ENCODE data around the gene SMC1A.

Gene SMC1A

GRCh38 chrX:53333853-53334252 lies 88.6 kb downstream of the SMC1A start:
- Histone ChIP-seq H3K4ac (ENCODE audit: low read depth, low read length) (no peak overlapping the region), H3K14ac (ENCODE audit: low read length) (no peak overlapping the region), H2BK120ac (ENCODE audit: insufficient read depth, low read length, poor library complexity) (no peak overlapping the region), H3K36me3 (ENCODE audit: control insufficient read depth in 1 of 2, insufficient read depth in 2 of 2, low read length in 2 of 2) (no peaks in the 10 kb centered on the region), H3K9me3 (ENCODE audit: insufficient read depth, low read depth, low read length) (no peaks in the 10 kb centered on the region), H3K79me1 (ENCODE audit: low read length) (no peaks in the 10 kb centered on the region), H3K18ac (ENCODE audit: low read length) (no peak overlapping the region), H2AK5ac (ENCODE audit: low read length) (no peak overlapping the region), H4K8ac (ENCODE audit: low read depth, low read length) (no peak overlapping the region), H3K4me2 (ENCODE audit: low read length) (no peak overlapping the region), H3K9ac (ENCODE audit: low read length) (no peak overlapping the region), H2BK5ac (ENCODE audit: low read depth, low read length, poor library complexity) (no peak overlapping the region), H2AFZ (ENCODE audit: insufficient read depth, low read length, poor library complexity) (no peak overlapping the region), H3K23ac (ENCODE audit: low read length) (no peak overlapping the region), H3K27me3 (ENCODE audit: insufficient read depth, low read length) (no peaks in the 10 kb centered on the region), H2BK12ac (ENCODE audit: low read length) (no peak overlapping the region), H3K79me2 (ENCODE audit: control insufficient read depth, insufficient read depth, low read length, poor library complexity) (no peaks in the 10 kb centered on the region), H3K4me3 (ENCODE audit: low read depth, low read length) (no peak overlapping the region), H3K4me1 (ENCODE audit: control insufficient read depth in 1 of 2, insufficient read depth in 2 of 2, low read length in 2 of 2) (no peaks in the 10 kb centered on the region), H3K27ac (ENCODE audit: low read depth, low read length) (no peak overlapping the region), H4K91ac (ENCODE audit: low read depth, low read length) (no peak overlapping the region), H4K12ac (ENCODE audit: low read depth, low read length) (no peak overlapping the region)
- WGBS (ENCODE audit: extremely low coverage, insufficient coverage, insufficient read length), result no CpG with 5 or more reads among the region's 3 CpGs
- no peak for DNase-seq

- Histone ChIP-seq H2BK12ac (ENCODE audit: low read length) (no peak overlapping the region), H3K79me1 (ENCODE audit: low read length) (no peaks in the 10 kb centered on the region)
- no CpG with 5 or more reads among the region's 5 CpGs for WGBS (ENCODE audit: extremely low coverage, insufficient coverage, insufficient read length)
Observed at GRCh38 chrX:53332204-53332603, 90.2 kb downstream of the SMC1A start.

GRCh38 chrX:53330331-53330730 lies 92.1 kb downstream of the SMC1A start:
- Histone ChIP-seq H3K23ac (ENCODE audit: low read length) (no peak overlapping the region), H3K4ac (ENCODE audit: low read depth, low read length) (no peak overlapping the region), H4K12ac (ENCODE audit: low read depth, low read length) (no peak overlapping the region), H3K79me2 (ENCODE audit: control insufficient read depth, insufficient read depth, low read length, poor library complexity) (no peaks in the 10 kb centered on the region), H2AFZ (ENCODE audit: insufficient read depth, low read length, poor library complexity) (no peak overlapping the region), H4K8ac (ENCODE audit: low read depth, low read length) (no peak overlapping the region), H3K14ac (ENCODE audit: low read length) (no peak overlapping the region), H3K79me1 (ENCODE audit: low read length) (no peaks in the 10 kb centered on the region), H3K36me3 (ENCODE audit: control insufficient read depth in 1 of 2, insufficient read depth in 2 of 2, low read length in 2 of 2) (no peaks in the 10 kb centered on the region), H2AK5ac (ENCODE audit: low read length) (no peak overlapping the region), H3K4me1 (ENCODE audit: control insufficient read depth in 1 of 2, insufficient read depth in 2 of 2, low read length in 2 of 2) (no peaks in the 10 kb centered on the region), H3K27ac (ENCODE audit: low read depth, low read length) (no peak overlapping the region), H3K27me3 (ENCODE audit: insufficient read depth, low read length) (no peaks in the 10 kb centered on the region), H2BK5ac (ENCODE audit: low read depth, low read length, poor library complexity) (no peak overlapping the region), H3K9me3 (ENCODE audit: insufficient read depth, low read depth, low read length) (no peaks in the 10 kb centered on the region), H3K4me3 (ENCODE audit: low read depth, low read length) (no peak overlapping the region), H2BK12ac (ENCODE audit: low read length) (no peak overlapping the region), H3K4me2 (ENCODE audit: low read length) (no peak overlapping the region), H2BK120ac (ENCODE audit: insufficient read depth, low read length, poor library complexity) (no peak overlapping the region), H3K18ac (ENCODE audit: low read length) (no peak overlapping the region), H4K91ac (ENCODE audit: low read depth, low read length) (no peak overlapping the region), H3K9ac (ENCODE audit: low read length) (no peak overlapping the region)
- no CpG with 5 or more reads among the region's 10 CpGs for WGBS (ENCODE audit: extremely low coverage, insufficient coverage, insufficient read length)
- DNase-seq, result no peak

More at GRCh38 chrX:53332204-53332603, 90.2 kb downstream of the SMC1A start:
- Histone ChIP-seq H3K4me2 (ENCODE audit: low read length) (no peak overlapping the region), H3K4me3 (ENCODE audit: low read depth, low read length) (no peak overlapping the region), H3K23ac (ENCODE audit: low read length) (no peak overlapping the region), H4K8ac (ENCODE audit: low read depth, low read length) (no peak overlapping the region), H2AK5ac (ENCODE audit: low read length) (no peak overlapping the region), H3K9ac (ENCODE audit: low read length) (no peak overlapping the region), H3K4me1 (ENCODE audit: control insufficient read depth in 1 of 2, insufficient read depth in 2 of 2, low read length in 2 of 2) (no peaks in the 10 kb centered on the region), H3K9me3 (ENCODE audit: insufficient read depth, low read depth, low read length) (no peaks in the 10 kb centered on the region), H3K4ac (ENCODE audit: low read depth, low read length) (no peak overlapping the region), H3K27me3 (ENCODE audit: insufficient read depth, low read length) (no peaks in the 10 kb centered on the region), H2BK5ac (ENCODE audit: low read depth, low read length, poor library complexity) (no peak overlapping the region), H3K27ac (ENCODE audit: low read depth, low read length) (no peak overlapping the region), H4K91ac (ENCODE audit: low read depth, low read length) (no peak overlapping the region), H2BK120ac (ENCODE audit: insufficient read depth, low read length, poor library complexity) (no peak overlapping the region), H3K79me2 (ENCODE audit: control insufficient read depth, insufficient read depth, low read length, poor library complexity) (no peaks in the 10 kb centered on the region), H4K12ac (ENCODE audit: low read depth, low read length) (no peak overlapping the region), H3K18ac (ENCODE audit: low read length) (no peak overlapping the region), H2AFZ (ENCODE audit: insufficient read depth, low read length, poor library complexity) (no peak overlapping the region), H3K36me3 (ENCODE audit: control insufficient read depth in 1 of 2, insufficient read depth in 2 of 2, low read length in 2 of 2) (no peaks in the 10 kb centered on the region), H3K14ac (ENCODE audit: low read length) (no peak overlapping the region)
- no peak for DNase-seq

- no peak overlapping the region for H2BK12ac ChIP-seq (ENCODE audit: low read length)
- no peak overlapping the region for H3K14ac ChIP-seq (ENCODE audit: low read length)
- H3K27me3 ChIP-seq (ENCODE audit: insufficient read depth, low read length), result peaks cover 23% of the 10 kb centered on the region
- H2BK120ac ChIP-seq (ENCODE audit: insufficient read depth, low read length, poor library complexity), result no peak overlapping the region
- H3K9ac ChIP-seq (ENCODE audit: low read length), result no peak overlapping the region
- H3K4ac ChIP-seq (ENCODE audit: low read depth, low read length), result no peak overlapping the region
- H4K12ac ChIP-seq (ENCODE audit: low read depth, low read length), result no peak overlapping the region
- no peak overlapping the region for H3K4me2 ChIP-seq (ENCODE audit: low read length)
- H4K8ac ChIP-seq (ENCODE audit: low read depth, low read length), result no peak overlapping the region
- H3K27ac ChIP-seq (ENCODE audit: low read depth, low read length), result no peak overlapping the region
- H3K9me3 ChIP-seq (ENCODE audit: insufficient read depth, low read depth, low read length), result no peaks in the 10 kb centered on the region
- no peak overlapping the region for H3K23ac ChIP-seq (ENCODE audit: low read length)
- no peak for DNase-seq
- H4K91ac ChIP-seq (ENCODE audit: low read depth, low read length), result no peak overlapping the region
- peaks cover 5 to 9% of the 10 kb centered on the region in 2 experiments for H3K4me1 ChIP-seq (ENCODE audit: control insufficient read depth in 1 of 2, insufficient read depth in 2 of 2, low read length in 2 of 2)
- no peak overlapping the region for H2AFZ ChIP-seq (ENCODE audit: insufficient read depth, low read length, poor library complexity)
- H3K79me2 ChIP-seq (ENCODE audit: control insufficient read depth, insufficient read depth, low read length, poor library complexity), result no peaks in the 10 kb centered on the region
- no peak overlapping the region for H2AK5ac ChIP-seq (ENCODE audit: low read length)
- H3K79me1 ChIP-seq (ENCODE audit: low read length), result no peaks in the 10 kb centered on the region
- no peak overlapping the region for H2BK5ac ChIP-seq (ENCODE audit: low read depth, low read length, poor library complexity)
- no peak overlapping the region for H3K4me3 ChIP-seq (ENCODE audit: low read depth, low read length)
- H3K36me3 ChIP-seq (ENCODE audit: control insufficient read depth in 1 of 2, insufficient read depth in 2 of 2, low read length in 2 of 2), result no peaks in the 10 kb centered on the region
- no CpG with 5 or more reads among the region's 1 CpG for WGBS (ENCODE audit: extremely low coverage, insufficient coverage, insufficient read length)
- no peak overlapping the region for H3K18ac ChIP-seq (ENCODE audit: low read length)
Observed at GRCh38 chrX:53324803-53325202, 97.7 kb downstream of the SMC1A start.
